Smooth muscle cell (in vitro differentiated cells): ENCODE data around the gene TNRC6C. TPM values are rescaled to one million over a fixed set of nuclear protein-coding genes. Genes with fewer than 3 reads are reported as not detected.
"Not testable (repeated sequence)": the region's sequence is repeated elsewhere in the genome, so short reads cannot be mapped to it uniquely, and the experiment has no call there.

Experiments used
- DNase-seq: peaks from one replicate; lab custom pipeline; 2025; ENCODE audit not compliant: unreplicated experiment; lab: John Stamatoyannopoulos, UW
- H2AFZ ChIP-seq: fragments of 200-600 bp; sonication (generic); 2 replicates; pipeline ENCODE4 v1.6.0; 2016; ENCODE audit warnings: antibody characterized with exemption, low read depth, mild to moderate bottlenecking
- H3F3A ChIP-seq: fragments of 200-600 bp; sonication (generic); 2 replicates; pipeline ENCODE4 v1.6.0; 2017; ENCODE audit warnings: antibody characterized with exemption, low read depth
- H3K27ac ChIP-seq: fragments of 200-600 bp; sonication (generic); 2 replicates; pipeline ENCODE4 v1.5.1; 2016; ENCODE audit warnings: low read depth, mild to moderate bottlenecking
- H3K27me3 ChIP-seq: fragments of 200-600 bp; sonication (generic); 2 replicates; pipeline ENCODE4 v1.6.1; 2016; ENCODE audit warnings: low read depth, mild to moderate bottlenecking
- H3K36me3 ChIP-seq: fragments of 200-600 bp; sonication (generic); 2 replicates; pipeline ENCODE4 v1.5.1; 2016; ENCODE audit warnings: low read depth
- H3K4me1 ChIP-seq: fragments of 200-600 bp; sonication (generic); 2 replicates; pipeline ENCODE4 v1.5.1; 2016; ENCODE audit warnings: low read depth
- H3K4me2 ChIP-seq: fragments of 200-600 bp; sonication (generic); 2 replicates; pipeline ENCODE4 v1.6.0; 2016; ENCODE audit warnings: mild to moderate bottlenecking
- H3K4me3 ChIP-seq: fragments of 200-600 bp; sonication (generic); 2 replicates; pipeline ENCODE4 v1.5.1; 2016; ENCODE audit warnings: mild to moderate bottlenecking
- H3K79me2 ChIP-seq: fragments of 200-600 bp; sonication (generic); 2 replicates; pipeline ENCODE4 v1.6.0; 2016; ENCODE audit warnings: low read depth, mild to moderate bottlenecking
- H3K9ac ChIP-seq: fragments of 200-600 bp; sonication (generic); 2 replicates; pipeline ENCODE4 v1.6.0; 2016; ENCODE audit warnings: low read depth
- H3K9me3 ChIP-seq: fragments of 200-600 bp; sonication (generic); replicated peaks from 2 replicates; pipeline ENCODE4 v1.5.1; 2016; ENCODE audit warnings: low read depth
- H4K20me1 ChIP-seq: fragments of 200-600 bp; sonication (generic); 2 replicates; pipeline ENCODE4 v1.6.0; 2016; ENCODE audit warnings: low read depth
- CTCF ChIP-seq: fragments of 200-600 bp; sonication (generic); IDR thresholded peaks from 2 replicates; pipeline ENCODE4 v1.5.1; 2017; ENCODE audit warnings: borderline replicate concordance, mild to moderate bottlenecking, antibody characterized with exemption; ENCODE audit not compliant: insufficient read depth, poor library complexity, severe bottlenecking
- WGBS: methylation state at CpG from one replicate; pipeline ENCODE4 v1.1.7; 2016; ENCODE audit warnings: low lambda C conversion rate; 5-methylcytosine and 5-hydroxymethylcytosine counted together
- polyA plus RNA-seq: library from polyadenylated mRNA; unstranded; fragments of >200 nt; fragmentation: Nextera tagmentation; extraction: Ambion mirVana; gene quantifications from 2 replicates; pipeline ENCODE4 v1.2.1, GENCODE V29; 2016
- total RNA-seq: library from RNA; depleted of rRNA; stranded (reverse); fragments of >200 nt; gene quantifications from 2 replicates; pipeline ENCODE4 v1.2.3, GENCODE V29; 2014

TNRC6C gene
- total and polyA plus RNA-seq, 2 experiments from 2014 or later = 2.4 to 3.9 TPM

DNA sequence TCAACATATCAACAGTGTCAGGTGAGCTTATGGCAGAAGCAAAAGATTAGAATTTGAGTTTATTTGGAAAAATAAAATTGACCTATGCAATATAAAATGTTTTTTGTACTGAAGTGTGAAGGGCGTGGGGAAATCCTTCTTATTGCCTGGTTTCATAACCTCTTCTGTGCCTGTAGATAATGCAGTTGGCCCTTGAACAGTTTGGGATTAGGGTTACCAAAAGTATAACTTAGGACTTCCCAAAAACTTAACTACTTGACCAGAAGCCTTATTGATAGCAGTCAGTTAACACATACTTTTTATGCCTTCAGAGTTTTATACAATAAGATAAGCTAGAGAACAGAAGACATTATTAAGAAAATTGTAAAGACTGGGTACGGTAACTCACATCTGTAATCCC, 104.1 kb downstream of the TNRC6C start:
- Histone ChIP-seq H3K9me3 (no peaks in the 10 kb centered on the region), H3K79me2 (no peaks in the 10 kb centered on the region), H3K27me3 (no peaks in the 10 kb centered on the region), H4K20me1 (no peaks in the 10 kb centered on the region), H3K27ac (no peak overlapping the region), H3K4me3 (no peak overlapping the region), H3K9ac (no peak overlapping the region), H3K36me3 (no peaks in the 10 kb centered on the region), H3F3A (no peaks in the 10 kb centered on the region), H3K4me1 (no peaks in the 10 kb centered on the region), H3K4me2 (no peak overlapping the region), H2AFZ (no peak overlapping the region)
- no peak for DNase-seq
- TF ChIP-seq CTCF = no peak
- 94% methylated on average over 2 of the region's 2 CpGs for WGBS

DNA sequence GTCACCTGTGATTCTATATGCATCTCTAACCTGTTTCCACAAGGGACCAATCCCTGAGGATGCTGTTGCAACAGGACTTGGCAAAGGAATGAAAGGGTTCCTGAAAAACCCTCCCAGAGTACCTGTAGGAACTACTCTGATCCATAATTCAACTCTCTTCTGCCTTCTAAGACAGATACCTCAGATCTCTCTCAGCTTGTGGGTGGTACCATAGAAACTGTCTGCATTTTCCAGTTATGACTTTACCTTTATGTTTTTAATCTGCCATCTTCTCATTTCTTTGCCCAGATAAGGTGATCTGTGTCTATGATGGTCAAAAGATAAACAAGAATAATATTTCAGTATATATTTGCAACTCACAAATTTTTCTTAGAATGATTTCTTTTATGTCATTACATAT, 105.0 kb downstream of the TNRC6C start:
- Histone ChIP-seq H3K27me3 (no peaks in the 10 kb centered on the region), H3K4me1 (no peaks in the 10 kb centered on the region), H3K36me3 (no peaks in the 10 kb centered on the region), H3K9ac (no peak overlapping the region), H3K27ac (no peak overlapping the region), H3F3A (no peaks in the 10 kb centered on the region), H4K20me1 (no peaks in the 10 kb centered on the region), H3K4me3 (no peak overlapping the region), H2AFZ (no peak overlapping the region), H3K79me2 (no peaks in the 10 kb centered on the region), H3K9me3 (no peaks in the 10 kb centered on the region), H3K4me2 (no peak overlapping the region)
- no peak for DNase-seq
- TF ChIP-seq CTCF = no peak

DNA sequence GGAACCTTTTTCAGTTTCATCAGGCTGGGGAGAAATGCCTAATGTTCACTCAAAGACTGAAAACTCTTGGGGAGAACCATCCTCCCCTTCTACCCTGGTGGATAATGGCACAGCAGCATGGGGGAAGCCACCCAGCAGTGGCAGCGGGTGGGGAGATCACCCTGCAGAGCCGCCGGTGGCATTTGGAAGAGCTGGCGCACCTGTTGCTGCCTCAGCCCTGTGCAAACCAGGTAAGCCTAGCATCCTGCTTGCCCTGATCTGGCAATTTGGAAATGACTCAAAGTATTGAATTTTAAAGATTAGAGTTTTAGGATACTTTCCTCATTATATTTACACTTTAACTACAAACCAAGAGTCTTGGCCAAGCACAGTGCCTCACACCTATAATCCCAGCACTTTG, 106.2 kb downstream of the TNRC6C start:
- H3K79me2 ChIP-seq = no peaks in the 10 kb centered on the region

DNA sequence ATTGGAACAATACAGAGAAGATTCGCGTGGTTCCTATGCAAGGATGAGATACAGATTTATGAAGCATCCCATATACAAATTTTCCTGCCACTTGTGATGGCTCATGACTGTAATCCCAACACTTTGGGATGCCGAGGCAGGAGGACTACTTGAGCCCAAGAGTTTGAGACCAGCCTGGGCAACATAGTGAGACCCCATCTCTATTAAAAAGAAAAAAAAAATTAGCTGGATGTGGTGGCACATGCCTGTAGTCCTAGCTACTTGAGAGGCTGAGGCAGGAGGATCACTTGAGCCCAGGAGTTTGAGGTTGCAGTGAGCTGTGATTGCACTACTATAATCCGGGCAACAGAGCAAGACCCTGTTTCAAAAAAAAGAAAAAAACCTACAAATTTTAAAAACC, 108.5 kb downstream of the TNRC6C start:
- H3K27ac ChIP-seq, H3K36me3 ChIP-seq, H3K4me3 ChIP-seq, H3K4me2 ChIP-seq, H3K27me3 ChIP-seq, H3K9me3 ChIP-seq, H2AFZ ChIP-seq, DNase-seq, H3F3A ChIP-seq, H3K4me1 ChIP-seq, H3K79me2 ChIP-seq, H4K20me1 ChIP-seq, H3K9ac ChIP-seq: not testable (repeated sequence)
- 97% methylated on average over 4 of the region's 4 CpGs for WGBS

More for the DNA sequence above, 106.2 kb downstream of the TNRC6C start:
- no peaks in the 10 kb centered on the region for H3K4me1 ChIP-seq
- H3K27ac ChIP-seq = no peak overlapping the region
- DNase-seq = no peak
- H2AFZ ChIP-seq = no peak overlapping the region
- no peak overlapping the region for H3K9ac ChIP-seq
- H3K9me3 ChIP-seq = no peaks in the 10 kb centered on the region
- H3F3A ChIP-seq = no peaks in the 10 kb centered on the region
- H3K4me2 ChIP-seq = no peak overlapping the region
- H3K27me3 ChIP-seq = no peaks in the 10 kb centered on the region
- H3K36me3 ChIP-seq = no peaks in the 10 kb centered on the region
- H3K4me3 ChIP-seq = no peak overlapping the region
- TF ChIP-seq CTCF = no peak
- 100% methylated on average over 4 of the region's 4 CpGs for WGBS
- H4K20me1 ChIP-seq = no peaks in the 10 kb centered on the region
